Loucy (cell line): ENCODE measurements around the gene COL26A1.

Experiments used
- H2AFZ ChIP-seq: fragments of 200-600 bp; sonication (generic); 2 replicates; pipeline ENCODE4 v1.6.0; 2016; ENCODE audit warnings: antibody characterized with exemption, mild to moderate bottlenecking, low read length, moderate library complexity
- H3F3A ChIP-seq: fragments of 200-600 bp; 2 replicates; pipeline ENCODE4 v1.6.0; 2016; ENCODE audit warnings: antibody characterized with exemption, low read depth, mild to moderate bottlenecking
- H3K27me3 ChIP-seq: fragments of 200-600 bp; sonication (generic); 2 replicates; pipeline ENCODE4 v1.6.1; 2014; ENCODE audit warnings: low read length, mild to moderate bottlenecking; ENCODE audit not compliant: insufficient read depth, poor library complexity, severe bottlenecking
- H3K36me3 ChIP-seq: fragments of 200-600 bp; sonication (generic); 2 replicates; pipeline ENCODE4 v1.6.1; 2016; ENCODE audit warnings: low read length; ENCODE audit not compliant: insufficient read depth
- H3K4me1 ChIP-seq: fragments of 200-600 bp; sonication (generic); 2 replicates; pipeline ENCODE4 v1.5.1; 2014; ENCODE audit warnings: low read length, mild to moderate bottlenecking; ENCODE audit not compliant: insufficient read depth, poor library complexity, severe bottlenecking
- H3K4me2 ChIP-seq: fragments of 200-600 bp; sonication (generic); 2 replicates; pipeline ENCODE4 v1.6.0; 2014; ENCODE audit warnings: antibody characterized with exemption, low read length, low read depth, mild to moderate bottlenecking; ENCODE audit not compliant: poor library complexity, severe bottlenecking
- H3K4me3 ChIP-seq: fragments of 200-600 bp; sonication (generic); 2 replicates; pipeline ENCODE4 v1.5.1; 2014; ENCODE audit warnings: low read length, mild to moderate bottlenecking, mixed read lengths; ENCODE audit not compliant: poor library complexity, severe bottlenecking
- H3K79me2 ChIP-seq: fragments of 200-600 bp; sonication (generic); 2 replicates; pipeline ENCODE4 v1.6.1; 2014; ENCODE audit warnings: low read length; ENCODE audit not compliant: insufficient read depth
- H3K9ac ChIP-seq: fragments of 200-600 bp; sonication (generic); 2 replicates; pipeline ENCODE4 v1.6.0; 2014; ENCODE audit warnings: mild to moderate bottlenecking, low read depth, low read length, moderate library complexity; ENCODE audit not compliant: poor library complexity, severe bottlenecking
- H3K9me2 ChIP-seq: fragments of 200-600 bp; sonication (generic); replicated peaks from 2 replicates; pipeline ENCODE4 v1.6.1; 2016; ENCODE audit warnings: low read depth, low read length, mixed read lengths
- H3K9me3 ChIP-seq: fragments of 200-600 bp; sonication (generic); 2 replicates; pipeline ENCODE4 v1.6.1; 2014; ENCODE audit warnings: mild to moderate bottlenecking, antibody characterized with exemption, low read length, low read depth; ENCODE audit not compliant: insufficient read depth
- H4K20me1 ChIP-seq: fragments of 200-600 bp; sonication (generic); 2 replicates; pipeline ENCODE4 v1.6.0; 2014; ENCODE audit warnings: antibody characterized with exemption, low read length, mild to moderate bottlenecking; ENCODE audit not compliant: insufficient read depth, poor library complexity, severe bottlenecking
- EZH2phosphoT487 ChIP-seq: fragments of 200-600 bp; IDR thresholded peaks from 2 replicates; pipeline ENCODE4 v1.6.1; 2018; ENCODE audit warnings: antibody characterized with exemption, mild to moderate bottlenecking, moderate library complexity, borderline replicate concordance
- TF ChIP-seq, protein P1 (sequence below): fragments of 200-600 bp; sonication (generic); conservative IDR thresholded peaks from 2 replicates; pipeline ENCODE4 v1.5.1; 2014; ENCODE audit warnings: mild to moderate bottlenecking, antibody characterized with exemption, low read length

Gene COL26A1

DNA sequence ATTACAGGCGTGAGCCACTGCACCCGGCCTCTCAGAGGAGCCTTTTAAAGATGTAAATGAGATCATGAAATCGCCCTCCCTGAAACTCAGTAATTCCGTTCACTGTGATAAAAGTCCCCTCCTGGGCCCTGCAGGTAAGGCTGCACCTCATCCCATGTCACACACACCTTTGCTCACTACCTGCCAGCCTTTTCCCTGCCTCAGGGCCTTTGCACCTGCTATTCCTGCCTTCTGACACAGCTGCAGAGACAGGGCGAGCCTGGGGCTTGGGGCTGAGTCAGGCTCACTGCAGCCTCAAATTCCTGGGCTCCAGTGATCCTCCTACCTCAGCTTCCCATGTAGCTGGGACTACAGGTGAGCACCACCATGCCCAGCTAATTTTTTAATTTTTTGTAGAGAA is 147.6 kb downstream of the COL26A1 start:
- TF ChIP-seq, protein P1, sequence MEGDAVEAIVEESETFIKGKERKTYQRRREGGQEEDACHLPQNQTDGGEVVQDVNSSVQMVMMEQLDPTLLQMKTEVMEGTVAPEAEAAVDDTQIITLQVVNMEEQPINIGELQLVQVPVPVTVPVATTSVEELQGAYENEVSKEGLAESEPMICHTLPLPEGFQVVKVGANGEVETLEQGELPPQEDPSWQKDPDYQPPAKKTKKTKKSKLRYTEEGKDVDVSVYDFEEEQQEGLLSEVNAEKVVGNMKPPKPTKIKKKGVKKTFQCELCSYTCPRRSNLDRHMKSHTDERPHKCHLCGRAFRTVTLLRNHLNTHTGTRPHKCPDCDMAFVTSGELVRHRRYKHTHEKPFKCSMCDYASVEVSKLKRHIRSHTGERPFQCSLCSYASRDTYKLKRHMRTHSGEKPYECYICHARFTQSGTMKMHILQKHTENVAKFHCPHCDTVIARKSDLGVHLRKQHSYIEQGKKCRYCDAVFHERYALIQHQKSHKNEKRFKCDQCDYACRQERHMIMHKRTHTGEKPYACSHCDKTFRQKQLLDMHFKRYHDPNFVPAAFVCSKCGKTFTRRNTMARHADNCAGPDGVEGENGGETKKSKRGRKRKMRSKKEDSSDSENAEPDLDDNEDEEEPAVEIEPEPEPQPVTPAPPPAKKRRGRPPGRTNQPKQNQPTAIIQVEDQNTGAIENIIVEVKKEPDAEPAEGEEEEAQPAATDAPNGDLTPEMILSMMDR, result no peak
- no peak for TF ChIP-seq EZH2phosphoT487
- no peak overlapping the region for H3K9ac ChIP-seq
- no peaks in the 10 kb centered on the region for H3K9me2 ChIP-seq
- H3K27me3 ChIP-seq, result no peaks in the 10 kb centered on the region
- H3K4me1 ChIP-seq, result peaks cover 7% of the 10 kb centered on the region
- no peak overlapping the region for H3K4me2 ChIP-seq
- H3K36me3 ChIP-seq, result no peaks in the 10 kb centered on the region
- no peak overlapping the region for H3K4me3 ChIP-seq
- no peaks in the 10 kb centered on the region for H3F3A ChIP-seq
- H3K9me3 ChIP-seq, result no peaks in the 10 kb centered on the region
- H3K79me2 ChIP-seq, result no peaks in the 10 kb centered on the region
- no peaks in the 10 kb centered on the region for H4K20me1 ChIP-seq
- H2AFZ ChIP-seq, result no peak overlapping the region

DNA sequence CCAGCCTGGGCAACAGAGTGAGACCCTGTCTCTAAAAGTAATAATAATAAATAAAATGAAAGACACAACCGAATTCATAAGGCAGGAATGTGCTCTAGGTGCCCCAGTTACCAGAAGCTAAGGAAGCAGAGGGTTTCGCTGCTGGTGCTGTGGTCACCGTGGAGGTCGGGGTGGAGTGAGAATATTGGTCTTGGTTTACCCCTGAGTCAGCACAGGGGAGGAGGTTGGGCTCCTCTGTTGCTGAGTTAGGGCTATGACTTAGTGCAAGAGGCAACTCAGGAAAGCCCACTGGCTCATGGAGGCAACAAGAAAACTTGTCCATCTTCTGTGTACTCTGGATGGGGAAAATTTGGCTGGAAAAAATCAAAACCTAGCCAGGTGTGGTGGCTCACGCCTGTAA is 149.3 kb downstream of the COL26A1 start:
- H3K4me2 ChIP-seq, result no peak overlapping the region
- H3K9me2 ChIP-seq, result no peaks in the 10 kb centered on the region
- H3K79me2 ChIP-seq, result no peaks in the 10 kb centered on the region
- H4K20me1 ChIP-seq, result no peaks in the 10 kb centered on the region
- no peaks in the 10 kb centered on the region for H3K9me3 ChIP-seq
- no peaks in the 10 kb centered on the region for H3K27me3 ChIP-seq
- H3K36me3 ChIP-seq, result no peaks in the 10 kb centered on the region
- TF ChIP-seq EZH2phosphoT487, result no peak
- TF ChIP-seq, protein P1, result no peak
- peaks cover 7% of the 10 kb centered on the region for H3K4me1 ChIP-seq
- H2AFZ ChIP-seq, result no peak overlapping the region
- no peak overlapping the region for H3K9ac ChIP-seq
- no peaks in the 10 kb centered on the region for H3F3A ChIP-seq
- no peak overlapping the region for H3K4me3 ChIP-seq

DNA sequence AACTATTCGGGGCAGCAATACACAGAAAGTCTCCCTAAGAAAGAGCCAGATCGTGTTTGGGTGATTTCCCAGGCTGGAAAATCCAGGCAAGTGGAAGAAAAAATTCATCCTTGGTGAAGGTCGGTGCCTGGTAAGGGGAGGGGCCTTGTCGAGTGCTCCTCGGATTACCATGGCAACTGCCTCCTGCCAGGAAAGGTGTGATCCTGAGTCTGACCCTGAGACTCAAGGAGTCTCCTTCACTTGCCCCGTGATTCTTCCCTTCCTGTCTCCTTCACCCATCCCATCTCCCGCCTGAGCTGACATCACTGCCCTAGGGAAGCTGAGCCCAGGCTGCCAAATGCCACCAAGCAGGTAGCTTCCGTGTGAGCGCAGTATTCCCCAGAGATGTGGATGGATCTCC is 154.2 kb downstream of the COL26A1 start:
- Histone ChIP-seq H3K36me3 (no peaks in the 10 kb centered on the region), H3K9me2 (no peaks in the 10 kb centered on the region), H3K27me3 (no peaks in the 10 kb centered on the region), H3K4me2 (no peak overlapping the region), H3K79me2 (no peaks in the 10 kb centered on the region), H2AFZ (no peak overlapping the region), H3K9ac (no peak overlapping the region), H4K20me1 (no peaks in the 10 kb centered on the region), H3F3A (no peaks in the 10 kb centered on the region), H3K9me3 (no peaks in the 10 kb centered on the region), H3K4me3 (no peak overlapping the region), H3K4me1 (no peaks in the 10 kb centered on the region)
- TF ChIP-seq EZH2phosphoT487, result no peak
- TF ChIP-seq, protein P1, result no peak
